OCI-LY7 (cell line): ENCODE measurements around the gene BACH2.

Source experiments
- CTCF ChIP-seq: fragments of 200-600 bp; sonication (generic); conservative IDR thresholded peaks from 2 replicates; pipeline ENCODE4 v1.5.1; 2014; ENCODE audit warnings: mild to moderate bottlenecking, antibody characterized with exemption, low read length, moderate library complexity, mixed read lengths
- EZH2phosphoT487 ChIP-seq: fragments of 200-600 bp; sonication (generic); IDR thresholded peaks from 2 replicates; pipeline ENCODE4 v1.6.1; 2018; ENCODE audit warnings: low read depth, borderline replicate concordance, mild to moderate bottlenecking, mixed run types, antibody characterized with exemption, low read length, moderate library complexity, mixed read lengths

- TF ChIP-seq CTCF (no peak), EZH2phosphoT487 (no peak)
Observed at GRCh38 chr6:90097356-90097755, 199.3 kb downstream of the BACH2 start.
